NCI-H524 treated with DMSO at 0.1 percent for 48 hours (cell line): Measurements from ENCODE around the gene CYB5A.

Experiments
- DNase-seq: peaks from one replicate; lab custom pipeline; 2025; lab: John Stamatoyannopoulos, UW

The CYB5A gene

GRCh38 chr18:74248189-74248588, 43.6 kb downstream of the CYB5A start:
- DNase-seq, result no peak

- DNase-seq, result no peak
These were observed 47.2 kb downstream of the CYB5A start for GRCh38 chr18:74244554-74244953.

GRCh38 chr18:74243127-74243526, 48.6 kb downstream of the CYB5A start:
- DNase-seq, result no peak

- DNase-seq, result no peak
These were observed 49.2 kb downstream of the CYB5A start for GRCh38 chr18:74242438-74243096.

- DNase-seq, result no peak
These were observed 49.8 kb downstream of the CYB5A start for GRCh38 chr18:74241970-74242369.

GRCh38 chr18:74241426-74241825, 50.3 kb downstream of the CYB5A start:
- DNase-seq, result no peak

GRCh38 chr18:74239567-74239966, 52.2 kb downstream of the CYB5A start:
- DNase-seq, result no peak

- no peak for DNase-seq
These were observed 57.2 kb downstream of the CYB5A start for GRCh38 chr18:74234326-74235171.

- DNase-seq, result no peak
These were observed 57.8 kb downstream of the CYB5A start for GRCh38 chr18:74233933-74234325.

GRCh38 chr18:74230922-74231714, 60.6 kb downstream of the CYB5A start:
- DNase-seq, result no peak

- no peak for DNase-seq
These were observed 61.9 kb downstream of the CYB5A start for GRCh38 chr18:74229891-74230290.

GRCh38 chr18:74229005-74229404, 62.8 kb downstream of the CYB5A start:
- no peak for DNase-seq

- no peak for DNase-seq
These were observed 63.5 kb downstream of the CYB5A start for GRCh38 chr18:74228312-74228711.

GRCh38 chr18:74226666-74227065, 65.1 kb downstream of the CYB5A start:
- DNase-seq, result no peak

GRCh38 chr18:74226156-74226555, 65.6 kb downstream of the CYB5A start:
- no peak for DNase-seq

- DNase-seq, result no peak
These were observed 66.4 kb downstream of the CYB5A start for GRCh38 chr18:74225193-74225840.

- DNase-seq, result no peak
These were observed 68.9 kb downstream of the CYB5A start for GRCh38 chr18:74222710-74223494.

- DNase-seq, result no peak
These were observed 70.7 kb downstream of the CYB5A start for GRCh38 chr18:74221081-74221480.

- DNase-seq, result no peak
These were observed 72.7 kb downstream of the CYB5A start for GRCh38 chr18:74219056-74219455.

- no peak for DNase-seq
These were observed 74.2 kb downstream of the CYB5A start for GRCh38 chr18:74217476-74218143.

GRCh38 chr18:74216661-74217110, 75.1 kb downstream of the CYB5A start:
- DNase-seq, result no peak
